GM19328 (cell line): ENCODE data around the gene MYO3A.

Source experiments
- ATAC-seq: cut with Tn5 transposase; IDR thresholded peaks from one replicate; pipeline ENCODE4 v1.9.1; 2021; ENCODE audit warnings: mild to moderate bottlenecking, moderate library complexity; ENCODE audit not compliant: unreplicated experiment

MYO3A gene

DNA sequence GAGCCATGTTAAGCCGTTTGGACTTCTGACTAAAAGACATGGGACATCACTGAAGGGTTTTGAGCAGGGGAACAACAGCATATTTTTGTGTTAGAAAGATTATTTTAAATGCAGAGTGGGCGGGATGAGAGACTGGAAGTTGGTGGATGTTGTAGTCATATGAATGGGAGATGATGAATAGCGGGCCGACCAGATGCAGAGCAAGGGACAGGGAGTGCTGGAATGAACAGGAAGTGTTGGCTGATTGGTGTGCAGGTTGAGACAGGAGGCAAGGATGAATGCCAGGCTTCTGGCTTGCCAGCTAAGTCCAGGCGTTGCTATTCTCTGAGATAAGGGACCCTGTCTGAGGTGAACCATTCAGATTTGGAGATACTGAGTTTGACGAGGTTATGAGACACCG lies 320.6 kb downstream of the MYO3A start:
- no peak for ATAC-seq

DNA sequence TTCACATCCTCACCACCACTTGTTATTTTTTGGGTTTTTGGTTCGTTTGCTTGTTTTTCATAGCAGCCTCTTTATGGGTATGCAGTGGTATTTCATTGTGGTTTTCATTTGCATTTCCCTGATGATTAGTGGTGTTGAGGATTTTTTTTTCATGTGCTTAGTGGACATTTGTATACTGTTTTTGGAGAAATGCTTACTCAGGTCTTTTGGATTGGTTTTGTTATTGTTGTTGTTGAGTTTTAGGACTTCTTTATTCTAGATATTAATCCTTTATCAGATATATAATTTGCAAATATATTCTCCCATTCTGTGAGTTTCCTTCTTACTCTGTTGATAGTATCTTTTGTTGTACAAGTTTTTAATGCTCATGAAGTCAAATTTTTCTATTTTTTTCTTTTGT lies 325.3 kb downstream of the MYO3A start:
- ATAC-seq: no peak
